Kidney (tissue), 14 donors: ENCODE results near the gene YIF1A. TPM values are rescaled to one million over a fixed set of nuclear protein-coding genes. Genes with fewer than 3 reads are reported as not detected.
A peak's percentile ranks its signal among the peaks of the same experiment; 100 is the strongest.

ENCODE experiments used
- DNase-seq, 5 donors: peaks; one replicate each; pipeline ENCODE4 v3.0.0-alpha.2; 2013 to 2020
- FAIRE-seq: peaks from 2 replicates; lab custom pipeline; 2012; peaks lifted over from hg19 to GRCh38; lab: Jason Lieb, UNC
- H3K27ac ChIP-seq, 2 donors: one replicate each; pipeline ENCODE4 v1.7.0; 2013; ENCODE audit warnings: low read depth in 2 of 2, low read length in 2 of 2, inconsistent platforms in 1 of 2
- H3K27me3 ChIP-seq: one replicate; pipeline ENCODE4 v1.7.1; 2013; ENCODE audit warnings: low read length, inconsistent platforms; ENCODE audit not compliant: control insufficient read depth, insufficient read depth
- H3K36me3 ChIP-seq, 3 donors: one replicate each; pipeline versions ENCODE4 v1.7.0 to v1.7.1; 2013; ENCODE audit warnings: low read length in 3 of 3, control low read depth in 1 of 3, inconsistent platforms in 1 of 3; ENCODE audit not compliant: insufficient read depth in 3 of 3, control insufficient read depth in 2 of 3
- H3K4me1 ChIP-seq, 3 donors: one replicate each; pipeline versions ENCODE4 v1.7.0 to v1.7.1; 2013; ENCODE audit warnings: low read length in 3 of 3, inconsistent platforms in 1 of 3, low read depth in 1 of 3; ENCODE audit not compliant: control insufficient read depth in 2 of 3, insufficient read depth in 2 of 3
- H3K4me3 ChIP-seq, 3 donors: one replicate each; pipeline versions ENCODE4 v1.7.0 to v1.8.1; 2013; ENCODE audit warnings: low read length in 3 of 3, control low read depth in 1 of 3, inconsistent platforms in 1 of 3
- H3K9ac ChIP-seq, 3 donors: one replicate each; pipeline versions ENCODE4 v1.7.0 to v1.7.1; 2013; ENCODE audit warnings: low read length in 3 of 3, control low read depth in 1 of 3, inconsistent platforms in 1 of 3
- H3K9me3 ChIP-seq, 3 donors: one replicate each; pipeline versions ENCODE4 v1.7.0 to v1.7.1; 2013; ENCODE audit warnings: low read length in 3 of 3, control low read depth in 1 of 3, inconsistent platforms in 1 of 3; ENCODE audit not compliant: control insufficient read depth in 2 of 3, insufficient read depth in 1 of 3
- intact Hi-C: fragments of 100-400 bp; cut with DNase I; formaldehyde crosslinking; loops from one replicate; pipeline ENCODE4 v1.11.1; 2022
- polyA plus RNA-seq: library from polyadenylated mRNA; stranded (reverse); fragments of 350-450 nt; fragmentation: Illumina TruSeq; extraction: RNeasy Lipid Tissue Mini Kit (QIAGEN cat#74804); gene quantifications from one replicate; pipeline ENCODE4 v1.2.3, GENCODE V29; 2014; ENCODE audit warnings: low read depth, low replicate concordance; ENCODE audit not compliant: insufficient read depth
- total RNA-seq: library from RNA; stranded (reverse); fragmentation: NEBNext Ultra II Directional; extraction: Animal tissue kit (Norgen Biotek cat#: 25700); gene quantifications from one replicate; pipeline ENCODE4 v1.2.1, GENCODE V29; 2021
- TF ChIP-seq, protein P1 (sequence below): IDR thresholded peaks from 3 replicates; pipeline ENCODE4 v1.5.1; 2012; ENCODE audit warnings: mild to moderate bottlenecking, moderate library complexity, borderline replicate concordance; ENCODE audit not compliant: insufficient read depth; ENCODE audit errors: extremely low read depth
- donor health status: control.
- donor health status: control.
- donor health status: control.
- donor health status: control.
- donor health status: control.
- donor health status: DM: yes; HTN: yes; CAD: no.
- donor health status: Normal renal cell carcinoma (clear cell type).

The YIF1A gene
- total and polyA plus RNA-seq, 2 donors from 2014 or later = 92.1 to 115 TPM

DNA sequence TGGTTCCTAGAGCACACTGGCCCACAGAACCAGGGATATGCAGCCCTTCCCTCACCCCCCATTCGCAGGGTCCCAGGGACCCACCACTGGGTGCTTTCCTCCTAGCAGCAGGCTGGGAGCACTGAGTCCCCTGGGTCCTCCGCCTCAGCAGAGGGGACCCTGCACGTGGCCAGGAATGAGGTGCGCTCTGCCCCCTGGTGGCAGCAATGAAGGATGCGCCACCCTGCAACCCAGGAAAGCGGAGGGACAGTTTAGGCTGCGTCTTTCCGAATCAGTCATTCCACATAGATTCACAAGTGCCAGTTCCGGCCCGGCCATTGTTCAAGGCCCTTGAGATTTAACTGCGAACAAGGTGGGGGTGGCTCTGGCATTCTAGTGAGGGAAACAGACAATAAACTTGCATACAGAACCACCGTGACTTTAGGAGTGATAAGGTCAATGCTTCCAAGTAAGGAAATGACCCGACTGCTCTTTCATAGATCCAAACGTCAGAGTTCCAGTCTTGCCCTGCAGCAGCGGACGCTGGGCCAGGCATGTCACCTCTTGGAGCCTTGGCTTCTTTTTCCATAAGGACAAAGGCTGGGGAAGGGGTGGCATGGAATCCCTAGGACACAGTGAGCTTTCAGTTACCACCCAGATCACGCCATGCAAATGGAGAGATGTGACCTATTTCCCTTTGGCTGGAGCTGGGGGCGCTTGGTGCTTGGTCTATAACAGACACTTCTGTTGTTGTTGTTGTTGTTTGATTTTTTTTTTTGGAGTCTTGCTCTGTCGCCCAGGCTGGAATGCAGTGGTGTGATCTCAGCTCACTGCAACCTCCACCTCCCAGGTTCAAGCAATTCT lies 39.6 kb upstream of the YIF1A start:
- no peak for FAIRE-seq

DNA sequence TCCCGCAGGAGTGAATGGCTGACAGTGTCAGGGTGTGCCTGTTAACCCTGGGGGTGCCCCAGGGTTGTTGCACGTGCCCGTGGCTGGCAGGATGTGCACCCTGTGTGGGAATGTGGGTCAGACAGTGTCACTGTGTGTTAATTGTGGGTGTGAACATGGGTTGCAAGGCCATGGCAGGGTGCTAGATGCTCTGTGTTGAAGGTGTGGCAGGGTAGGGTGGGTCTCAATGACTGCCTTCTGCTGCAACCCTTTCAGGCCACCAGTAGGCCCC lies 39.0 kb upstream of the YIF1A start:
- Histone ChIP-seq H3K4me1 (peaks cover 0 to 17% (median 11%) of the 10 kb centered on the region in 3 donors), H3K36me3 (no peaks in the 10 kb centered on the region), H3K4me3 (no peak overlapping the region), H3K27me3 (no peaks in the 10 kb centered on the region), H3K9ac (no peak overlapping the region), H3K9me3 (no peaks in the 10 kb centered on the region), H3K27ac (peak overlapping the region in 1 of 2 donors; percentile 36)
- TF ChIP-seq, protein P1, sequence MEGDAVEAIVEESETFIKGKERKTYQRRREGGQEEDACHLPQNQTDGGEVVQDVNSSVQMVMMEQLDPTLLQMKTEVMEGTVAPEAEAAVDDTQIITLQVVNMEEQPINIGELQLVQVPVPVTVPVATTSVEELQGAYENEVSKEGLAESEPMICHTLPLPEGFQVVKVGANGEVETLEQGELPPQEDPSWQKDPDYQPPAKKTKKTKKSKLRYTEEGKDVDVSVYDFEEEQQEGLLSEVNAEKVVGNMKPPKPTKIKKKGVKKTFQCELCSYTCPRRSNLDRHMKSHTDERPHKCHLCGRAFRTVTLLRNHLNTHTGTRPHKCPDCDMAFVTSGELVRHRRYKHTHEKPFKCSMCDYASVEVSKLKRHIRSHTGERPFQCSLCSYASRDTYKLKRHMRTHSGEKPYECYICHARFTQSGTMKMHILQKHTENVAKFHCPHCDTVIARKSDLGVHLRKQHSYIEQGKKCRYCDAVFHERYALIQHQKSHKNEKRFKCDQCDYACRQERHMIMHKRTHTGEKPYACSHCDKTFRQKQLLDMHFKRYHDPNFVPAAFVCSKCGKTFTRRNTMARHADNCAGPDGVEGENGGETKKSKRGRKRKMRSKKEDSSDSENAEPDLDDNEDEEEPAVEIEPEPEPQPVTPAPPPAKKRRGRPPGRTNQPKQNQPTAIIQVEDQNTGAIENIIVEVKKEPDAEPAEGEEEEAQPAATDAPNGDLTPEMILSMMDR = no peak
- DNase-seq (peak in 1 of 5 donors; percentile 56), FAIRE-seq (no peak)
- intact Hi-C loops = no loop called here

More for the DNA sequence above, 39.6 kb upstream of the YIF1A start:
- H3K4me3 ChIP-seq = peak overlapping the region in 2 of 3 donors; percentile 12 to 37
- no peak overlapping the region for H3K9ac ChIP-seq
- H3K27ac ChIP-seq = peak overlapping the region in 1 of 2 donors; percentile 36
- TF ChIP-seq, protein P1 = peak; percentile 96
- no peaks in the 10 kb centered on the region for H3K36me3 ChIP-seq
- intact Hi-C loops = no loop called here
- no peaks in the 10 kb centered on the region for H3K27me3 ChIP-seq
- H3K4me1 ChIP-seq = peaks cover 0 to 17% (median 11%) of the 10 kb centered on the region in 3 donors
- peak; percentile 80 to 88 (median 88) for DNase-seq
- H3K9me3 ChIP-seq = no peaks in the 10 kb centered on the region

- Histone ChIP-seq H3K4me1 (peaks cover 0 to 17% (median 11%) of the 10 kb centered on the region in 3 donors), H3K4me3 (no peak overlapping the region), H3K27ac (peak overlapping the region in 1 of 2 donors; percentile 53), H3K9ac (no peak overlapping the region), H3K36me3 (no peaks in the 10 kb centered on the region), H3K9me3 (no peaks in the 10 kb centered on the region), H3K27me3 (no peaks in the 10 kb centered on the region)
- TF ChIP-seq, protein P1 = no peak
- DNase-seq (peak in 1 of 5 donors; percentile 78), FAIRE-seq (no peak)
- intact Hi-C loops = no loop called here
Observed at GRCh38 chr11:66327171-66328030, 38.5 kb upstream of the YIF1A start.
